ENCODE data around the gene RAB40C. TPM values are rescaled to one million over a fixed set of nuclear protein-coding genes. Genes with fewer than 3 reads are reported as not detected.

The RAB40C gene
- total and polyA plus RNA-seq, 2 donors = 20.1 to 43.3 TPM

- peaks cover 0 to 3% of the 10 kb centered on the region in 2 donors for H3K9me3 ChIP-seq (ENCODE audit: control insufficient read depth in 2 of 2, insufficient read depth in 1 of 2, low read length in 1 of 2)
- H3K27ac ChIP-seq (ENCODE audit: low read depth in 1 of 2, low read length in 1 of 2) = no peak overlapping the region
- peak overlapping the region in 1 of 2 donors; percentile 15 for H3K4me3 ChIP-seq (ENCODE audit: low read length in 2 of 2)
- peaks cover 0 to 4% of the 10 kb centered on the region in 2 donors for H3K27me3 ChIP-seq (ENCODE audit: control insufficient read depth in 2 of 2, insufficient read depth in 1 of 2, low read length in 1 of 2)
- peaks cover 0 to 13% of the 10 kb centered on the region in 2 donors for H3K36me3 ChIP-seq (ENCODE audit: control insufficient read depth in 2 of 2, insufficient read depth in 2 of 2, low read length in 1 of 2)
- WGBS = 96% methylated on average over 14 of the region's 14 CpGs
- DNase-seq (ENCODE audit: low read depth in 6 of 9, low spot score in 9 of 9) = no peak
- H3K4me1 ChIP-seq (ENCODE audit: control insufficient read depth in 2 of 2, insufficient read depth in 2 of 2, low read length in 2 of 2) = peaks cover 19 to 36% of the 10 kb centered on the region in 2 donors
Measured at GRCh38 chr16:586645-587590, 2.9 kb upstream of the RAB40C start.

GRCh38 chr16:588639-588888, 1.3 kb upstream of the RAB40C start:
- H3K36me3 ChIP-seq (ENCODE audit: control insufficient read depth in 2 of 2, insufficient read depth in 2 of 2, low read length in 1 of 2) = peaks cover 10 to 13% of the 10 kb centered on the region in 2 donors
- peaks cover 0 to 3% of the 10 kb centered on the region in 2 donors for H3K9me3 ChIP-seq (ENCODE audit: control insufficient read depth in 2 of 2, insufficient read depth in 1 of 2, low read length in 1 of 2)
- H3K4me3 ChIP-seq (ENCODE audit: low read length in 2 of 2) = peak overlapping the region; percentile 75
- H3K4me1 ChIP-seq (ENCODE audit: control insufficient read depth in 2 of 2, insufficient read depth in 2 of 2, low read length in 2 of 2) = peaks cover 23 to 52% of the 10 kb centered on the region in 2 donors
- WGBS = under 1% methylated on average over 21 of the region's 21 CpGs
- peak in 3 of 9 donors; percentile 51 to 76 (median 59) for DNase-seq (ENCODE audit: low read depth in 6 of 9, low spot score in 9 of 9)
- peak overlapping the region; percentile 99 for H3K27ac ChIP-seq (ENCODE audit: low read depth in 1 of 2, low read length in 1 of 2)
- H3K27me3 ChIP-seq (ENCODE audit: control insufficient read depth in 2 of 2, insufficient read depth in 1 of 2, low read length in 1 of 2) = peaks cover 0 to 4% of the 10 kb centered on the region in 2 donors

GRCh38 chr16:588889-589657, 793 bp upstream of the RAB40C start:
- peaks cover 13% of the 10 kb centered on the region in 2 donors for H3K36me3 ChIP-seq (ENCODE audit: control insufficient read depth in 2 of 2, insufficient read depth in 2 of 2, low read length in 1 of 2)
- H3K27ac ChIP-seq (ENCODE audit: low read depth in 1 of 2, low read length in 1 of 2) = peak overlapping the region; percentile 99
- under 1% methylated on average over 107 of the region's 107 CpGs for WGBS
- peaks cover 0 to 4% of the 10 kb centered on the region in 2 donors for H3K27me3 ChIP-seq (ENCODE audit: control insufficient read depth in 2 of 2, insufficient read depth in 1 of 2, low read length in 1 of 2)
- H3K4me1 ChIP-seq (ENCODE audit: control insufficient read depth in 2 of 2, insufficient read depth in 2 of 2, low read length in 2 of 2) = peaks cover 23 to 57% of the 10 kb centered on the region in 2 donors
- peaks cover 0 to 3% of the 10 kb centered on the region in 2 donors for H3K9me3 ChIP-seq (ENCODE audit: control insufficient read depth in 2 of 2, insufficient read depth in 1 of 2, low read length in 1 of 2)
- H3K4me3 ChIP-seq (ENCODE audit: low read length in 2 of 2) = peak overlapping the region; percentile 75
- DNase-seq (ENCODE audit: low read depth in 6 of 9, low spot score in 9 of 9) = peak; percentile 92 to 99 (median 97)

- Histone ChIP-seq H3K27me3 (ENCODE audit: control insufficient read depth in 2 of 2, insufficient read depth in 1 of 2, low read length in 1 of 2) (peaks cover 0 to 3% of the 10 kb centered on the region in 2 donors), H3K27ac (ENCODE audit: low read depth in 1 of 2, low read length in 1 of 2) (peak overlapping the region in 1 of 2 donors; percentile 61), H3K9me3 (ENCODE audit: control insufficient read depth in 2 of 2, insufficient read depth in 1 of 2, low read length in 1 of 2) (peaks cover 0 to 3% of the 10 kb centered on the region in 2 donors), H3K4me3 (ENCODE audit: low read length in 2 of 2) (peak overlapping the region; percentile 75 to 85), H3K4me1 (ENCODE audit: control insufficient read depth in 2 of 2, insufficient read depth in 2 of 2, low read length in 2 of 2) (peaks cover 25 to 65% of the 10 kb centered on the region in 2 donors), H3K36me3 (ENCODE audit: control insufficient read depth in 2 of 2, insufficient read depth in 2 of 2, low read length in 1 of 2) (peaks cover 13 to 16% of the 10 kb centered on the region in 2 donors)
- under 1% methylated on average over 71 of the region's 71 CpGs for WGBS
- DNase-seq (ENCODE audit: low read depth in 6 of 9, low spot score in 9 of 9) = peak in 2 of 9 donors; percentile 44 to 62
Measured at GRCh38 chr16:590188-590814, 435 bp downstream of the RAB40C start.

GRCh38 chr16:590815-591200, 942 bp downstream of the RAB40C start:
- H3K27ac ChIP-seq (ENCODE audit: low read depth in 1 of 2, low read length in 1 of 2) = no peak overlapping the region
- peaks cover 14 to 16% of the 10 kb centered on the region in 2 donors for H3K36me3 ChIP-seq (ENCODE audit: control insufficient read depth in 2 of 2, insufficient read depth in 2 of 2, low read length in 1 of 2)
- H3K9me3 ChIP-seq (ENCODE audit: control insufficient read depth in 2 of 2, insufficient read depth in 1 of 2, low read length in 1 of 2) = peaks cover 0 to 3% of the 10 kb centered on the region in 2 donors
- H3K4me3 ChIP-seq (ENCODE audit: low read length in 2 of 2) = peak overlapping the region; percentile 75 to 85
- 80% methylated on average over 10 of the region's 10 CpGs for WGBS
- no peaks in the 10 kb centered on the region for H3K27me3 ChIP-seq (ENCODE audit: control insufficient read depth in 2 of 2, insufficient read depth in 1 of 2, low read length in 1 of 2)
- peaks cover 26 to 63% of the 10 kb centered on the region in 2 donors for H3K4me1 ChIP-seq (ENCODE audit: control insufficient read depth in 2 of 2, insufficient read depth in 2 of 2, low read length in 2 of 2)
- DNase-seq (ENCODE audit: low read depth in 6 of 9, low spot score in 9 of 9) = no peak

GRCh38 chr16:591231-591630, 1.4 kb downstream of the RAB40C start:
- peaks cover 18% of the 10 kb centered on the region in 2 donors for H3K36me3 ChIP-seq (ENCODE audit: control insufficient read depth in 2 of 2, insufficient read depth in 2 of 2, low read length in 1 of 2)
- H3K27ac ChIP-seq (ENCODE audit: low read depth in 1 of 2, low read length in 1 of 2) = no peak overlapping the region
- H3K9me3 ChIP-seq (ENCODE audit: control insufficient read depth in 2 of 2, insufficient read depth in 1 of 2, low read length in 1 of 2) = peaks cover 0 to 3% of the 10 kb centered on the region in 2 donors
- no peak for DNase-seq (ENCODE audit: low read depth in 6 of 9, low spot score in 9 of 9)
- no peaks in the 10 kb centered on the region for H3K27me3 ChIP-seq (ENCODE audit: control insufficient read depth in 2 of 2, insufficient read depth in 1 of 2, low read length in 1 of 2)
- H3K4me1 ChIP-seq (ENCODE audit: control insufficient read depth in 2 of 2, insufficient read depth in 2 of 2, low read length in 2 of 2) = peaks cover 26 to 65% of the 10 kb centered on the region in 2 donors
- peak overlapping the region; percentile 75 to 85 for H3K4me3 ChIP-seq (ENCODE audit: low read length in 2 of 2)
- WGBS = 93% methylated on average over 8 of the region's 8 CpGs

GRCh38 chr16:591892-592517, 2.1 kb downstream of the RAB40C start:
- Histone ChIP-seq H3K9me3 (ENCODE audit: control insufficient read depth in 2 of 2, insufficient read depth in 1 of 2, low read length in 1 of 2) (peaks cover 0 to 3% of the 10 kb centered on the region in 2 donors), H3K27ac (ENCODE audit: low read depth in 1 of 2, low read length in 1 of 2) (peak overlapping the region; percentile 32 to 36), H3K27me3 (ENCODE audit: control insufficient read depth in 2 of 2, insufficient read depth in 1 of 2, low read length in 1 of 2) (no peaks in the 10 kb centered on the region), H3K36me3 (ENCODE audit: control insufficient read depth in 2 of 2, insufficient read depth in 2 of 2, low read length in 1 of 2) (peaks cover 26% of the 10 kb centered on the region in 2 donors), H3K4me1 (ENCODE audit: control insufficient read depth in 2 of 2, insufficient read depth in 2 of 2, low read length in 2 of 2) (peaks cover 26 to 69% of the 10 kb centered on the region in 2 donors), H3K4me3 (ENCODE audit: low read length in 2 of 2) (peak overlapping the region in 1 of 2 donors; percentile 7)
- DNase-seq (ENCODE audit: low read depth in 6 of 9, low spot score in 9 of 9) = no peak
- WGBS = 94% methylated on average over 15 of the region's 15 CpGs

GRCh38 chr16:592518-593306, 2.8 kb downstream of the RAB40C start:
- Histone ChIP-seq H3K4me3 (ENCODE audit: low read length in 2 of 2) (no peak overlapping the region), H3K27ac (ENCODE audit: low read depth in 1 of 2, low read length in 1 of 2) (peak overlapping the region; percentile 38 to 44), H3K9me3 (ENCODE audit: control insufficient read depth in 2 of 2, insufficient read depth in 1 of 2, low read length in 1 of 2) (peaks cover 0 to 3% of the 10 kb centered on the region in 2 donors), H3K4me1 (ENCODE audit: control insufficient read depth in 2 of 2, insufficient read depth in 2 of 2, low read length in 2 of 2) (peaks cover 25 to 64% of the 10 kb centered on the region in 2 donors), H3K36me3 (ENCODE audit: control insufficient read depth in 2 of 2, insufficient read depth in 2 of 2, low read length in 1 of 2) (peaks cover 28 to 29% of the 10 kb centered on the region in 2 donors), H3K27me3 (ENCODE audit: control insufficient read depth in 2 of 2, insufficient read depth in 1 of 2, low read length in 1 of 2) (no peaks in the 10 kb centered on the region)
- WGBS = 87% methylated on average over 24 of the region's 24 CpGs
- DNase-seq (ENCODE audit: low read depth in 6 of 9, low spot score in 9 of 9) = no peak
